ENCODE results near the gene IL1A. TPM values are rescaled to one million over a fixed set of nuclear protein-coding genes. Genes with fewer than 3 reads are reported as not detected.

IL1A gene
- total RNA-seq, 1 donor from 2014 or later: 0.15 TPM

- peak; percentile 96 for DNase-seq (ENCODE audit: low read depth)
Measured at GRCh38 chr2:112764071-112765044, 19.9 kb downstream of the IL1A start, which contains the start of gene CKAP2L. TSS of gene CKAP2L (minus strand) at chr2:112764609. CDS start at chr2:112764598, 11 bp downstream.

GRCh38 chr2:112762276-112762675 is 22.0 kb downstream of the IL1A start:
- DNase-seq (ENCODE audit: low read depth): no peak

- no peak for DNase-seq (ENCODE audit: low read depth)
Measured at GRCh38 chr2:112760149-112760548, 24.1 kb downstream of the IL1A start.

GRCh38 chr2:112758711-112759110 is 25.6 kb downstream of the IL1A start:
- no peak for DNase-seq (ENCODE audit: low read depth)

- DNase-seq (ENCODE audit: low read depth): peak; percentile 48
Measured at GRCh38 chr2:112757265-112757664, 27.0 kb downstream of the IL1A start.

DNA sequence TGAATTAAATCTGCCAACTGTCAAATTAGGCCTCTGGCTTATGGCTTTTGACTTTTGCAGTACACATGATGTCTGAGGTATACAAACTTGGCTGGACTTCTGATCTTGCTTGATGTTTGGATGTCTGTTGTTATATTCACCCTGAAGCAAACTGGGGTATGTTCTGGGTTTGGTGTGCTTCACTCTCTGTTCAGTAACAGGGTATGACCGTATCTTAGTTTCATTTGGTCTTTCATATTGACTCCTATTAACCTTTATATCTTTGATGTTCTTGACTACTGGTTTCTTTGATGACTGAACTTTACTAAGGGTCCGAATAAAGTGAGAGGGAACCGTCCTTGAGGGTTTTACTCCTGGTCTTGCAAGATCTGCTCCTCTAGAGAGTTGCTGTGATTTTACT is 28.1 kb downstream of the IL1A start:
- DNase-seq (ENCODE audit: low read depth): no peak

- no peak for DNase-seq (ENCODE audit: low read depth)
Measured at GRCh38 chr2:112755444-112755843, 28.8 kb downstream of the IL1A start.

DNA sequence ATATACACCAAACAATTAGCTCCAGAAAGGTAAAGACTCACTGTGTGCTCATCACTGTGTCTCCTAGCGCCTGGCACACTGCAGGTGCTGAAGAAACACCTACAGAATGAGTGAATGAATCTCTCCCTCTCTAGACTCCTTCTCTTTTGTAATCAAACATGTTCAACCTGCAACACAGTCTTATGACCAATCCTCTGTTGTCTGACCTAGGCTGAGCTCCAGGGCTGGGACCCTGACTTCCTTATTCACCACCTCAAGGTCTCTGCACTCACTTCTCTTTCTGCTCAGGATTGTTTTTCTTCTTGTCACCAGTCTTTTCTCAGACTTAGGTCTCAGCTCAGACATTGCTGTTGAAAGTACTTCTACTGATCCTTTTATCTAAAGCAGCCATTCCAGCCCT is 29.7 kb downstream of the IL1A start:
- no peak for DNase-seq (ENCODE audit: low read depth)

DNA sequence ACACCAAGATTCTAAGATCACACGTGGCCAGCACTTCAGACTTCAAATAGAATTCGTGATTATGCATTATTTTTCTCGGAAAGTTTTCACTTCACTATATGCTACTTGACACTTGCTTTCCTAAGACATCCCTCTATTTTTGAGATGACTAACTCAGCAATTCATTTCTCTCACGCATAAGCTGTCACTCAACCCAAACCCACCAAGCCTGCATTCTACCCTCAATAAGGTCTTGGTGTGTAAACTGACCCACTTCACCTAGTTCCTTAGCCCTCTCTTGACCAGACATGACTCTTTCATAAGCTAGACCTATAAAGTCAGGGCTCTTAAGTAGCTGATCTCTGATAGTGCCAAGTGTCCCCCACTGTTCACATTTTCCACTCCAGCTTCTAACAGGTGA is 31.6 kb downstream of the IL1A start:
- DNase-seq (ENCODE audit: low read depth): no peak

- DNase-seq (ENCODE audit: low read depth): peak; percentile 88
Measured at GRCh38 chr2:112751451-112752197, 32.7 kb downstream of the IL1A start.

DNA sequence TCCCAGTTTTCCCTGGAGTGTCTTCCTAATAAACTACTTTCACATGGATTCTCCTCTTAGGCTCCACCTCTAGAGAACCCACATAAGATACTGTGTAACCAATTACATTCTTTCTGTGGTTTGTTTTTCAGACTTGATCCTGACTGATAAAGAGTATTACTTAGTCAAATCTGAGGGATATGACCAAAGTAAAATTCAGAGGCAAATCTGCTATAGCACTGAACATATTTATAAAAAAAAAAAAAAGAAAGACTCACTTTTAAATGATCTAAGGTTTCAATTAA is 33.8 kb downstream of the IL1A start:
- peak; percentile 62 for DNase-seq (ENCODE audit: low read depth)

GRCh38 chr2:112749755-112750559 is 34.3 kb downstream of the IL1A start:
- DNase-seq (ENCODE audit: low read depth): peak; percentile 61

DNA sequence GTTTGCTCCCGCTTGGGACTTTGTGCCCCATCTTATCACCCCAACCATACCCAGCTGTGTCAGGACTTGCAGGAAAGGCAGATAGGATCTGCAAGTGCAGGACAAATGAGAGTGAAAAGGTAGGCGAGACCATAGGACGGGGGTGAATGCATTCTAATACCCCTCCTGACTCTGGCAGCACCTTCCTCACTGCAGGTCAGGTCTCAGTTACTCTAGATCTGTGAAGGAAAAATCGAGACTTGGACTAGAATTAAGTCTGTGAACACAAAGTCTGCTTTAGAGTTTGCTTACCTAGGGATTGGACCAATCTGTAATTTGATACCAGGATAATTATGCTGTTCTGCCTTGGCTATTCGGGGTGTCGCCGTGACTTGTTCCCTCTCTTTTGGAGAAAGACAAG is 43.8 kb downstream of the IL1A start:
- DNase-seq (ENCODE audit: low read depth): no peak

DNA sequence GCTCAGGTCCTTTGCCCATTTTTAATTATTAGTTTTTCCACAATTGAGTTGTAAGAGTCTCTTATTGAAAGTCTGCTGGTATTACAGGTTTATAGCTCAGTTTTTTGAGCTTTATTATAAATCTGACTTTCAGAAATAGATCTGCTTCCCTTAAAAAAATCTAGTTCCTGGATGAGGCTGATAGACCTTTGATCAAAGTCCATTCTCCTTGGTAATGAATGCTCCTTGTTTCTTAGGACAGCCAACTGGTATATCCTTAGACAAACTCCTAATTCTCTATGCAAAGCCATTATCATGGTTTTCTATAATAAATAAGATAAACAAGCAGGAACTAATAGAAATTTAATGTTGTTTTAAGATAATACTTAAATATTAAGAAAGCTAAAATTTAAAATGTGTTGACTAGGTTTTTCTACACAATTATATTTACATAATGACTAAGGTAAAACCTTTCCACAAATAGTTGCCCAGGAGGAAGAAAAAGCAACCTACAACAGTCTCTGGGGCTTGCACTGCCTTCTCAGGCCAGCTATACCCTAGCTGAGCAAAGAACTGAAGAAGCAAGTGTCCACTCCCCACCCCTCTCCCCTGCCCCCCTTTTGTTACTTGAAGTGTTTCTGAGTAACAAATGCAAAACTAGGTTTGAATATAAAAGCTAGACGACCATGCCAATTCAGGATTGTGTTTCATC is 46.6 kb downstream of the IL1A start:
- DNase-seq (ENCODE audit: low read depth): no peak

DNA sequence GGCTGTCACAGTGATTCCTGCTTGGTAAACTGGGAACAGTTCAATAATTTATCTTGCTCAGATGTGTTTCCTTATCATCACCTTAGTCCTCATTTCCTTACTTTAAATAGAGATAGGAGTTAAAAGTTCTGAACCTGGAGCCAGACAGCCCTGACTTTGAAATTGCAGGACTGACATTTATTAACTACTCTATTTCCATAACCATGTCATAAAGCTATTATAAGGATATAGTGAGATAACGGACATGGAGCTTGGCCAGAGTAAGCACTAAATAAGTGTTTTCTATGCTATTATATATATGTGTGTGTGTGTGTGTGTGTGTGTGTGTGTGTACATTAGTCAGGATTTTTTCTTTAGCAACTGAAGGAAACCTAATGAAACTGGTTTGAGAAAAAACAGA is 50.4 kb downstream of the IL1A start:
- DNase-seq (ENCODE audit: low read depth): no peak

- DNase-seq (ENCODE audit: low read depth): no peak
Measured at GRCh38 chr2:112733456-112733855, 50.8 kb downstream of the IL1A start.

DNA sequence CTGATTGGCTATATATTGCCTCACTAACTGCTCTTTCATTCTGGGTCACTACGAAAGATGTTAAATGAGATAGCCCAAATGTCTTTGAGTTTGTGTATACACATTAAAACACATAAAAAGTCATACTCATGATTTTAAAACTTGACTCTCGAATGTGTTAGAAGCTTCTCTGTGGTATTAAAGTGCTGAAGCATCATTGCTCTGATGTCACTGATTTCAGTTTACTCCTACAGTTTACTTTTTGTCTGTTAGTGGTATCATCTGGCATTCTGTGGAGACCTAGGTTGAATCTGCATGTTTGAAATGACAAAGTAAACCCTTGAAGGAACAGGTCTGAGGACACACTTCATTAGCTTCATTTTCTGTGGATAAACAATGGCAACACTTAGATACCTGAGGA is 52.8 kb downstream of the IL1A start:
- DNase-seq (ENCODE audit: low read depth): no peak

GRCh38 chr2:112730791-112731190 is 53.5 kb downstream of the IL1A start:
- DNase-seq (ENCODE audit: low read depth): no peak

DNA sequence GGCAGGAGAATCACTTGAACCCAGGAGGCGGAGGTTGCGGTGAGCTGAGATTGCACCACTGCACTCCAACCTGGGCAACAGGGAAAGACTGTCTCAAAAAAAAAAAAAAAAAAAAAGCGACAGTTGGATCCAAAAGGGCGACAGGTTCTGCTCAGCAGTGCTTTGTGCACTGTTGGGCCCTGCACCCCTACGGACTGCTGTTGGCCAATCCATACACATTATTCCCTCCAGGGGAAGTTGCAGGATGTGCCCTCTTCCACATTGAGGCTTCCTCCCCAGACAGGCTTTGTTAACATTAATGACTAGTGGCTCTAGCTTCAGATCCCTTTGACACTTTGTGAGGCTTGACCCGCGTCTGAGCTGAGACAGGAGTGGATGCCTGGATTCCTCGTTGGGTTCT is 54.1 kb downstream of the IL1A start:
- DNase-seq (ENCODE audit: low read depth): no peak

DNA sequence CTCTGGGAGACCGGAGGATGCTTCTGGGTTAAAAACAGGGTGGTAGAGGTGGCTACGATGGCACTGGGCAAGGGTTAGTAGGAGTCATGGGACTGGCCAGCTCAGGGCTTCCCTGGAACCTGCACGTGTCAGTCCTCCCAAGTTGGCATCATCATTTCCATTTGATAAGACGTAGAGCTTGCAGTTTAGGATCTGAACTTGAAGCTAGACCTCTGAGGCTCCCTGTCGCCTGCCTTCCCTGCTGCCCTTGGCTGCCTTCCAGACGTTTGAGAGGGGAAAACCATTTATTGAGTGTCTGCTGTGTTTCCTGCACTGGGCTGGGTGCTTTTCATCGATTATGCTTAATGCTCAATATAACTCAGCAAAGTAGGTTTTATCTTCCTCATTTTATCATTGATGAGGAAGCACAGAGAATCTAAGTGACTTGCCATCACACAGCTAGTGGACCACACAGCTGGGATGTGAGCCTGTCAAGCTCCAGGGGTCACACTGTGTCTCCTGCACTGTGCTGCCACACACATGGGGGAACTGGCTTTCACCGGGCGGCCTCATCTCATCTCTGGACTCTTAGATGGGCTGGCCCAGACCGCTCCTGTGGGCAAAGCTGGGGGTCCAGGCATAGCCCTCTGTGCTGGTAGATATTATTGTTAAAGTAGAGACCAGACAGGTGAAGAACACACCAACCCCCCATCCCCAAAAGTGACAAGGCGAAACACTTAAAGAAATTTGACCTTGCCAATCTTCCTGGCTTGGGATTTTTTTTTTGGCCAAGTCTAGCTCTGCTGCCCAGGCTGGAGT is 55.7 kb downstream of the IL1A start:
- DNase-seq (ENCODE audit: low read depth): no peak

GRCh38 chr2:112728029-112728362 is 56.3 kb downstream of the IL1A start:
- DNase-seq (ENCODE audit: low read depth): no peak
